IMR-90 (cell line): ENCODE results near the gene HNF1B.

ENCODE experiments used
- CEBPB ChIP-seq: IDR thresholded peaks from 2 replicates; pipeline ENCODE4 v1.6.1; 2012; ENCODE audit warnings: low read depth, low read length, improper control_type of control experiment
- CTCF ChIP-seq: conservative IDR thresholded peaks from 2 replicates; pipeline ENCODE4 v1.5.1; 2012; ENCODE audit warnings: mild to moderate bottlenecking, low read depth, low read length, improper control_type of control experiment
- ELK1 ChIP-seq: fragments of 150-350 bp; IDR thresholded peaks from 2 replicates; pipeline ENCODE4 v1.6.1; 2016; ENCODE audit warnings: low read depth, mild to moderate bottlenecking, low read length, moderate library complexity, borderline replicate concordance
- FOS ChIP-seq: fragments of 150-350 bp; IDR thresholded peaks from 2 replicates; pipeline ENCODE4 v1.6.1; 2016; ENCODE audit warnings: low read depth, low read length
- POLR2A ChIP-seq: IDR thresholded peaks from 2 replicates; pipeline ENCODE4 v1.6.1; 2012; ENCODE audit warnings: mild to moderate bottlenecking, low read depth, low read length
- RCOR1 ChIP-seq: IDR thresholded peaks from 2 replicates; pipeline ENCODE4 v1.6.1; 2012; ENCODE audit warnings: mild to moderate bottlenecking, low read length, improper control_type of control experiment; ENCODE audit not compliant: insufficient replicate concordance

GRCh38 chr17:37661400-37662014 lies 83.4 kb downstream of the HNF1B start:
- TF ChIP-seq CEBPB (no peak), CTCF (no peak; the same call in 1 of the 2 replicates), RCOR1 (no peak), FOS (no peak), POLR2A (no peak), ELK1 (no peak)
